Endothelial cell (in vitro differentiated cells): Measurements from ENCODE around the gene PTPN1. TPM values are rescaled to one million over a fixed set of nuclear protein-coding genes. Genes with fewer than 3 reads are reported as not detected.

Source experiments
- DNase-seq: peaks from one replicate; pipeline ENCODE4 v3.0.0; 2021; ENCODE audit warnings: low spot score
- H3K27ac Mint-ChIP-seq: one replicate; pipeline ENCODE4 v1.8.0; 2021; ENCODE audit warnings: mixed read lengths, inconsistent platforms; ENCODE audit not compliant: unreplicated experiment
- H3K27me3 Mint-ChIP-seq: one replicate; pipeline ENCODE4 v1.8.0; 2021; ENCODE audit warnings: mild to moderate bottlenecking, moderate library complexity, mixed read lengths, inconsistent platforms; ENCODE audit not compliant: unreplicated experiment
- H3K36me3 Mint-ChIP-seq: one replicate; pipeline ENCODE4 v1.8.0; 2021; ENCODE audit warnings: mild to moderate bottlenecking, low read depth, mixed read lengths, inconsistent platforms; ENCODE audit not compliant: unreplicated experiment
- H3K4me1 Mint-ChIP-seq: one replicate; pipeline ENCODE4 v1.8.0; 2021; ENCODE audit warnings: mild to moderate bottlenecking, mixed read lengths, inconsistent platforms; ENCODE audit not compliant: unreplicated experiment
- H3K4me3 Mint-ChIP-seq: one replicate; pipeline ENCODE4 v1.8.0; 2021; ENCODE audit warnings: mild to moderate bottlenecking, mixed read lengths, inconsistent platforms; ENCODE audit not compliant: unreplicated experiment
- H3K9me3 Mint-ChIP-seq: one replicate; pipeline ENCODE4 v1.8.0; 2021; ENCODE audit warnings: mixed read lengths, inconsistent platforms; ENCODE audit not compliant: unreplicated experiment
- CTCF ChIP-seq: fragments of 200-600 bp; sonication (generic); IDR thresholded peaks from one replicate; pipeline ENCODE4 v1.5.0; 2021; ENCODE audit warnings: antibody characterized with exemption; ENCODE audit not compliant: unreplicated experiment
- total RNA-seq: library from RNA; stranded (reverse); fragmentation: NEBNext Ultra II Directional; extraction: Animal tissue kit (Norgen Biotek cat#: 25700); gene quantifications from one replicate; pipeline ENCODE4 v1.2.1, GENCODE V29; 2021; ENCODE audit not compliant: unreplicated experiment

PTPN1 gene
- total RNA-seq, 1 donor from 2014 or later: 46.0 TPM

- DNase-seq: no peak
- Mint-ChIP-seq H3K9me3 (no peaks in the 10 kb centered on the region), H3K4me3 (no peak overlapping the region)
Measured at GRCh38 chr20:50526403-50526989, 16.3 kb downstream of the PTPN1 start.

GRCh38 chr20:50527068-50527605 is 17.0 kb downstream of the PTPN1 start:
- Mint-ChIP-seq H3K27ac (no peak overlapping the region), H3K9me3 (no peaks in the 10 kb centered on the region), H3K27me3 (no peaks in the 10 kb centered on the region), H3K4me3 (no peak overlapping the region), H3K36me3 (no peaks in the 10 kb centered on the region), H3K4me1 (peaks cover 21% of the 10 kb centered on the region)
- TF ChIP-seq CTCF: no peak
- DNase-seq: no peak

More at GRCh38 chr20:50526403-50526989, 16.3 kb downstream of the PTPN1 start:
- Mint-ChIP-seq H3K36me3 (no peaks in the 10 kb centered on the region), H3K27ac (no peak overlapping the region), H3K27me3 (no peaks in the 10 kb centered on the region), H3K4me1 (peaks cover 27% of the 10 kb centered on the region)
- TF ChIP-seq CTCF: no peak

- DNase-seq: no peak
- Mint-ChIP-seq H3K27ac (no peak overlapping the region), H3K27me3 (no peaks in the 10 kb centered on the region), H3K36me3 (no peaks in the 10 kb centered on the region), H3K9me3 (no peaks in the 10 kb centered on the region), H3K4me1 (peaks cover 16% of the 10 kb centered on the region), H3K4me3 (no peak overlapping the region)
- no peak for TF ChIP-seq CTCF
Measured at GRCh38 chr20:50528129-50528528, 17.9 kb downstream of the PTPN1 start.

GRCh38 chr20:50528804-50529351 is 18.7 kb downstream of the PTPN1 start:
- H3K36me3 Mint-ChIP-seq: no peaks in the 10 kb centered on the region
- TF ChIP-seq CTCF: no peak
- no peak for DNase-seq
- H3K4me1 Mint-ChIP-seq: peaks cover 9% of the 10 kb centered on the region
- no peaks in the 10 kb centered on the region for H3K27me3 Mint-ChIP-seq
- no peak overlapping the region for H3K4me3 Mint-ChIP-seq
- H3K9me3 Mint-ChIP-seq: no peaks in the 10 kb centered on the region
- no peak overlapping the region for H3K27ac Mint-ChIP-seq

GRCh38 chr20:50532221-50532620 is 22.0 kb downstream of the PTPN1 start:
- H3K9me3 Mint-ChIP-seq: no peaks in the 10 kb centered on the region
- no peak for TF ChIP-seq CTCF
- peaks cover 6% of the 10 kb centered on the region for H3K4me1 Mint-ChIP-seq
- no peaks in the 10 kb centered on the region for H3K36me3 Mint-ChIP-seq
- DNase-seq: no peak
- no peak overlapping the region for H3K4me3 Mint-ChIP-seq
- no peak overlapping the region for H3K27ac Mint-ChIP-seq
- H3K27me3 Mint-ChIP-seq: no peaks in the 10 kb centered on the region
